ENCODE data around the gene PRLH. TPM values are rescaled to one million over a fixed set of nuclear protein-coding genes. Genes with fewer than 3 reads are reported as not detected.

Gene PRLH
- total and polyA plus RNA-seq, 2 of the 13 experiments (the other 11 are each of a cell fraction or from before 2014, with no cell fraction given) = not detected

DNA sequence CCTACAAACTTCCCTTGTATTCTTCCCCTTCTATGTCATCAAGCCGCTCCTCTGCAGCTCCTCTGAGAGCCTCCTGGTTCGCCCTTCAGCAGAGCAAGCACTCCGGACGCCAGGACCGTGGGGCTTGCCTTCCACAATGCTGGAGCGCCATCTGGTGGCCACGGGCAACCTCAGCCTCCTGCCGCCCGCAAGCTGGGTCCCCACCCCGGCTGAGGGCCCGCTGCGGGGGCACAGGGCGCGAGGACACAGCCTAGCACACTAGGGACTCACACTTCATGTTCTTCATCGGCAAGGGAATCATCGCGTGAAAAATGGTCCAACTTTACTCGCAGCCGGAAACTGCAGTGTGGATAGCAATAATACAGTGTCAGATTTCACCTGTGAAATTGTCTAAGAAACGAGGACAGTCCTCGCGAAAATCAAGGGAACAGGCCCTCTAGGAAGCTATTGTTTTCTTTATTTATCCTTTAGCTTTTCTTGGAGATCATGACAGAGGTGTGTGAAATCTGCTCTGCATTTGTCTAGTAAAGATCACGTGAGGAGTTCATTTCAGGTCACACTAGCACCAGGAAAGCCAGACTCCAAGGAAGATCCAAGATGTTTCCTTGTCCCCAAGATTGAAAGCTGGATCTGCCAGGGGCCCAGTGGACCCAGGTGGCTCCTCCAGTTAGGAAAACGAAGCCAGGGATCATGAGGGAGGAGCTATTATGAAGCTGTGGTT is 5.8 kb downstream of the PRLH start (continued):
- TF ChIP-seq, protein P1, sequence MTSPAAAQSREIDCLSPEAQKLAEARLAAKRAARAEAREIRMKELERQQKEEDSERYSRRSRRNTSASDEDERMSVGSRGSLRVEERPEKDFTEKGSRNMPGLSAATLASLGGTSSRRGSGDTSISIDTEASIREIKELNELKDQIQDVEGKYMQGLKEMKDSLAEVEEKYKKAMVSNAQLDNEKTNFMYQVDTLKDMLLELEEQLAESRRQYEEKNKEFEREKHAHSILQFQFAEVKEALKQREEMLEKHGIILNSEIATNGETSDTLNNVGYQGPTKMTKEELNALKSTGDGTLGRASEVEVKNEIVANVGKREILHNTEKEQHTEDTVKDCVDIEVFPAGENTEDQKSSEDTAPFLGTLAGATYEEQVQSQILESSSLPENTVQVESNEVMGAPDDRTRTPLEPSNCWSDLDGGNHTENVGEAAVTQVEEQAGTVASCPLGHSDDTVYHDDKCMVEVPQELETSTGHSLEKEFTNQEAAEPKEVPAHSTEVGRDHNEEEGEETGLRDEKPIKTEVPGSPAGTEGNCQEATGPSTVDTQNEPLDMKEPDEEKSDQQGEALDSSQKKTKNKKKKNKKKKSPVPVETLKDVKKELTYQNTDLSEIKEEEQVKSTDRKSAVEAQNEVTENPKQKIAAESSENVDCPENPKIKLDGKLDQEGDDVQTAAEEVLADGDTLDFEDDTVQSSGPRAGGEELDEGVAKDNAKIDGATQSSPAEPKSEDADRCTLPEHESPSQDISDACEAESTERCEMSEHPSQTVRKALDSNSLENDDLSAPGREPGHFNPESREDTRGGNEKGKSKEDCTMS (CRISPR knock-in tag; conservative IDR thresholded peaks at IDR 0.05) = no peak
- TF ChIP-seq ZNF225 (CRISPR knock-in tag; IDR thresholded peaks at IDR 0.05) (0 out of 2 replicates have a peak, but pooled peaks have one; percentile 49), KLF6 (CRISPR knock-in tag; IDR thresholded peaks at IDR 0.05) (0 out of 2 replicates have a peak, but pooled peaks have one; percentile 53), KDM2A (CRISPR knock-in tag; IDR thresholded peaks at IDR 0.05; ENCODE audit: borderline replicate concordance, low read depth) (peak; percentile 97), SRSF9 (IDR thresholded peaks at IDR 0.05; ENCODE audit: borderline replicate concordance, insufficient read depth, low read depth, low read length, poor library complexity, severe bottlenecking) (no peak), STAG1 (CRISPR knock-in tag; IDR thresholded peaks at IDR 0.05) (peak; percentile 99), ZNF546 (CRISPR knock-in tag; conservative IDR thresholded peaks at IDR 0.05) (peak; percentile 74; the same call in 1 of the 2 replicates), ZNF556 (CRISPR knock-in tag; IDR thresholded peaks at IDR 0.05; ENCODE audit: borderline replicate concordance) (peak; percentile 39; the same call in 1 of the 2 replicates), SALL2 (CRISPR knock-in tag; IDR thresholded peaks at IDR 0.05) (peak; percentile 66; the same call in 1 of the 2 replicates), TSC22D2 (CRISPR knock-in tag; IDR thresholded peaks at IDR 0.05; ENCODE audit: borderline replicate concordance) (0 out of 2 replicates have a peak, but pooled peaks have one; percentile 61), ZNF331 (CRISPR knock-in tag; IDR thresholded peaks at IDR 0.05) (peak; percentile 77; the same call in 1 of the 2 replicates), ZNF124 (CRISPR knock-in tag; IDR thresholded peaks at IDR 0.05) (peak; percentile 78; the same call in 1 of the 2 replicates), ZSCAN20 (CRISPR knock-in tag; IDR thresholded peaks at IDR 0.05; ENCODE audit: borderline replicate concordance) (0 out of 2 replicates have a peak, but pooled peaks have one; percentile 59), ZNF333 (CRISPR knock-in tag; IDR thresholded peaks at IDR 0.05; ENCODE audit: borderline replicate concordance) (peak; percentile 42; the same call in 1 of the 2 replicates), RELA (CRISPR knock-in tag; IDR thresholded peaks at IDR 0.05) (peak; percentile 76; the same call in 1 of the 2 replicates)
- TF ChIP-seq, protein P2, sequence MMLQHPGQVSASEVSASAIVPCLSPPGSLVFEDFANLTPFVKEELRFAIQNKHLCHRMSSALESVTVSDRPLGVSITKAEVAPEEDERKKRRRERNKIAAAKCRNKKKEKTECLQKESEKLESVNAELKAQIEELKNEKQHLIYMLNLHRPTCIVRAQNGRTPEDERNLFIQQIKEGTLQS (CRISPR knock-in tag; IDR thresholded peaks at IDR 0.05) = peak; percentile 57; the same call in 1 of the 2 replicates
- TF ChIP-seq, protein P3, sequence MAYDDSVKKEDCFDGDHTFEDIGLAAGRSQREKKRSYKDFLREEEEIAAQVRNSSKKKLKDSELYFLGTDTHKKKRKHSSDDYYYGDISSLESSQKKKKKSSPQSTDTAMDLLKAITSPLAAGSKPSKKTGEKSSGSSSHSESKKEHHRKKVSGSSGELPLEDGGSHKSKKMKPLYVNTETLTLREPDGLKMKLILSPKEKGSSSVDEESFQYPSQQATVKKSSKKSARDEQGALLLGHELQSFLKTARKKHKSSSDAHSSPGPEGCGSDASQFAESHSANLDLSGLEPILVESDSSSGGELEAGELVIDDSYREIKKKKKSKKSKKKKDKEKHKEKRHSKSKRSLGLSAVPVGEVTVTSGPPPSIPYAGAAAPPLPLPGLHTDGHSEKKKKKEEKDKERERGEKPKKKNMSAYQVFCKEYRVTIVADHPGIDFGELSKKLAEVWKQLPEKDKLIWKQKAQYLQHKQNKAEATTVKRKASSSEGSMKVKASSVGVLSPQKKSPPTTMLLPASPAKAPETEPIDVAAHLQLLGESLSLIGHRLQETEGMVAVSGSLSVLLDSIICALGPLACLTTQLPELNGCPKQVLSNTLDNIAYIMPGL (CRISPR knock-in tag; IDR thresholded peaks at IDR 0.05; ENCODE audit: borderline replicate concordance in 1 of 2, low read depth in 1 of 2) = peak; percentile 84 to 89
- TF ChIP-seq, protein P4, sequence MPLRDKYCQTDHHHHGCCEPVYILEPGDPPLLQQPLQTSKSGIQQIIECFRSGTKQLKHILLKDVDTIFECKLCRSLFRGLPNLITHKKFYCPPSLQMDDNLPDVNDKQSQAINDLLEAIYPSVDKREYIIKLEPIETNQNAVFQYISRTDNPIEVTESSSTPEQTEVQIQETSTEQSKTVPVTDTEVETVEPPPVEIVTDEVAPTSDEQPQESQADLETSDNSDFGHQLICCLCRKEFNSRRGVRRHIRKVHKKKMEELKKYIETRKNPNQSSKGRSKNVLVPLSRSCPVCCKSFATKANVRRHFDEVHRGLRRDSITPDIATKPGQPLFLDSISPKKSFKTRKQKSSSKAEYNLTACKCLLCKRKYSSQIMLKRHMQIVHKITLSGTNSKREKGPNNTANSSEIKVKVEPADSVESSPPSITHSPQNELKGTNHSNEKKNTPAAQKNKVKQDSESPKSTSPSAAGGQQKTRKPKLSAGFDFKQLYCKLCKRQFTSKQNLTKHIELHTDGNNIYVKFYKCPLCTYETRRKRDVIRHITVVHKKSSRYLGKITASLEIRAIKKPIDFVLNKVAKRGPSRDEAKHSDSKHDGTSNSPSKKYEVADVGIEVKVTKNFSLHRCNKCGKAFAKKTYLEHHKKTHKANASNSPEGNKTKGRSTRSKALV (CRISPR knock-in tag; IDR thresholded peaks at IDR 0.05) = peak; percentile 66
- TF ChIP-seq, protein P5, sequence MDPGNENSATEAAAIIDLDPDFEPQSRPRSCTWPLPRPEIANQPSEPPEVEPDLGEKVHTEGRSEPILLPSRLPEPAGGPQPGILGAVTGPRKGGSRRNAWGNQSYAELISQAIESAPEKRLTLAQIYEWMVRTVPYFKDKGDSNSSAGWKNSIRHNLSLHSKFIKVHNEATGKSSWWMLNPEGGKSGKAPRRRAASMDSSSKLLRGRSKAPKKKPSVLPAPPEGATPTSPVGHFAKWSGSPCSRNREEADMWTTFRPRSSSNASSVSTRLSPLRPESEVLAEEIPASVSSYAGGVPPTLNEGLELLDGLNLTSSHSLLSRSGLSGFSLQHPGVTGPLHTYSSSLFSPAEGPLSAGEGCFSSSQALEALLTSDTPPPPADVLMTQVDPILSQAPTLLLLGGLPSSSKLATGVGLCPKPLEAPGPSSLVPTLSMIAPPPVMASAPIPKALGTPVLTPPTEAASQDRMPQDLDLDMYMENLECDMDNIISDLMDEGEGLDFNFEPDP (CRISPR knock-in tag; conservative IDR thresholded peaks at IDR 0.05) = 0 out of 2 replicates have a peak, but pooled peaks have one; percentile 95
